WTC11 (cell line): ENCODE measurements around the gene ITPR1. TPM values are rescaled to one million over a fixed set of nuclear protein-coding genes. Genes with fewer than 3 reads are reported as not detected.
A peak's percentile ranks its signal among the peaks of the same experiment; 100 is the strongest.

Experiments
- ATAC-seq: fragments of 200-7000 bp; cut with Tn5 transposase; 2 replicates; pipeline ENCODE4 v1.10.0; 2021; ENCODE audit warnings: mild to moderate bottlenecking, moderate library complexity
- CTCF ChIA-PET: fragments of 300-600 bp; sonication (Branson Sonifier 250); formaldehyde crosslinking; loops from one replicate; lab custom pipeline; 2021; ENCODE audit warnings: antibody characterized with exemption; lab: Charles Lee
- POLR2A ChIA-PET: fragments of 350-600 bp; sonication (Branson Sonifier 250); formaldehyde crosslinking; loops from one replicate; lab custom pipeline; 2021; ENCODE audit warnings: antibody characterized with exemption; lab: Charles Lee
- DNase-seq: peaks from one replicate; pipeline ENCODE4 v3.0.0; 2021; ENCODE audit warnings: low spot score
- H3K27ac Mint-ChIP-seq: 2 replicates; pipeline ENCODE4 v1.8.0; 2021; ENCODE audit warnings: mixed read lengths
- H3K27me3 Mint-ChIP-seq: 2 replicates; pipeline ENCODE4 v1.8.0; 2021; ENCODE audit warnings: low read depth, mild to moderate bottlenecking, moderate library complexity, mixed read lengths
- H3K36me3 Mint-ChIP-seq: 2 replicates; pipeline ENCODE4 v1.8.0; 2021; ENCODE audit warnings: mixed read lengths
- H3K4me1 Mint-ChIP-seq: 2 replicates; pipeline ENCODE4 v1.8.0; 2022; ENCODE audit warnings: mixed read lengths
- H3K4me3 Mint-ChIP-seq: 2 replicates; pipeline ENCODE4 v1.8.0; 2021; ENCODE audit warnings: mild to moderate bottlenecking, moderate library complexity, mixed read lengths
- H3K9me3 Mint-ChIP-seq: 2 replicates; pipeline ENCODE4 v1.8.0; 2021; ENCODE audit warnings: mixed read lengths
- ATF1 ChIP-seq: sonication (generic); formaldehyde crosslinking; IDR thresholded peaks from 2 replicates; pipeline ENCODE4 v1.8.1; 2023; ENCODE audit warnings: mild to moderate bottlenecking, moderate library complexity, missing genetic modification reagents
- CREM ChIP-seq: sonication (generic); formaldehyde crosslinking; IDR thresholded peaks from 2 replicates; pipeline ENCODE4 v1.8.1; 2022; ENCODE audit warnings: mild to moderate bottlenecking, missing genetic modification reagents, moderate library complexity
- E2F4 ChIP-seq: sonication (generic); formaldehyde crosslinking; IDR thresholded peaks from 2 replicates; pipeline ENCODE4 v1.8.1; 2022; ENCODE audit warnings: low read depth, mild to moderate bottlenecking, moderate library complexity, missing genetic modification reagents, borderline replicate concordance
- EMX1 ChIP-seq: fragments of 250-450 bp; sonication (Bioruptor Pico); IDR thresholded peaks from 2 replicates; pipeline ENCODE4 v1.8.0; 2021; ENCODE audit warnings: mild to moderate bottlenecking
- ETV6 ChIP-seq: sonication (generic); formaldehyde crosslinking; IDR thresholded peaks from 2 replicates; pipeline ENCODE4 v1.8.1; 2022; ENCODE audit warnings: mild to moderate bottlenecking, missing genetic modification reagents
- GABPB1 ChIP-seq: sonication (generic); formaldehyde crosslinking; IDR thresholded peaks from 2 replicates; pipeline ENCODE4 v1.8.1; 2023; ENCODE audit warnings: mild to moderate bottlenecking, missing genetic modification reagents
- HMGA2 ChIP-seq: fragments of 250-450 bp; sonication (Bioruptor Pico); IDR thresholded peaks from 2 replicates; pipeline ENCODE4 v1.4.0; 2021; ENCODE audit warnings: mild to moderate bottlenecking, moderate library complexity
- KAT7 ChIP-seq: sonication (generic); formaldehyde crosslinking; IDR thresholded peaks from 2 replicates; pipeline ENCODE4 v1.8.1; 2023; ENCODE audit warnings: missing genetic modification reagents, mild to moderate bottlenecking, borderline replicate concordance
- MAX ChIP-seq: sonication (generic); formaldehyde crosslinking; IDR thresholded peaks from 2 replicates; pipeline ENCODE4 v1.8.0; 2022; ENCODE audit warnings: mild to moderate bottlenecking, missing genetic modification reagents
- NFATC4 ChIP-seq: fragments of 250-450 bp; sonication (Bioruptor Pico); IDR thresholded peaks from 2 replicates; pipeline ENCODE4 v1.9.0; 2021; ENCODE audit warnings: mild to moderate bottlenecking
- NFE2L1 ChIP-seq: sonication (generic); formaldehyde crosslinking; IDR thresholded peaks from 2 replicates; pipeline ENCODE4 v1.8.1; 2023; ENCODE audit warnings: missing genetic modification reagents
- NFYB ChIP-seq: sonication (generic); formaldehyde crosslinking; conservative IDR thresholded peaks from 2 replicates; pipeline ENCODE4 v1.8.0; 2022; ENCODE audit warnings: low read depth, missing genetic modification reagents
- NR3C1 ChIP-seq: sonication (generic); formaldehyde crosslinking; conservative IDR thresholded peaks from 2 replicates; pipeline ENCODE4 v1.8.1; 2023; ENCODE audit warnings: low read depth, mild to moderate bottlenecking, missing genetic modification reagents
- SMAD3 ChIP-seq: sonication (generic); formaldehyde crosslinking; IDR thresholded peaks from 2 replicates; pipeline ENCODE4 v1.8.0; 2022; ENCODE audit warnings: missing genetic modification reagents, mild to moderate bottlenecking, borderline replicate concordance
- SOX15 ChIP-seq: fragments of 250-450 bp; sonication (Bioruptor Pico); IDR thresholded peaks from 2 replicates; pipeline ENCODE4 v1.9.0; 2021; ENCODE audit warnings: mild to moderate bottlenecking
- TCF7 ChIP-seq: sonication (generic); formaldehyde crosslinking; IDR thresholded peaks from 2 replicates; pipeline ENCODE4 v1.8.0; 2022; ENCODE audit warnings: mild to moderate bottlenecking, low read depth, missing genetic modification reagents, moderate library complexity
- TP53 ChIP-seq: sonication (generic); formaldehyde crosslinking; IDR thresholded peaks from 2 replicates; pipeline ENCODE4 v1.8.1; 2023; ENCODE audit warnings: mild to moderate bottlenecking, missing genetic modification reagents
- ZNF219 ChIP-seq: sonication (generic); formaldehyde crosslinking; IDR thresholded peaks from 2 replicates; pipeline ENCODE4 v1.8.0; 2023; ENCODE audit warnings: missing genetic modification reagents, mild to moderate bottlenecking, borderline replicate concordance
- ZNF263 ChIP-seq: sonication (generic); formaldehyde crosslinking; IDR thresholded peaks from 2 replicates; pipeline ENCODE4 v1.8.1; 2022; ENCODE audit warnings: low read depth, mild to moderate bottlenecking, moderate library complexity, missing genetic modification reagents
- ZNF317 ChIP-seq: sonication (generic); formaldehyde crosslinking; IDR thresholded peaks from 2 replicates; pipeline ENCODE4 v1.8.1; 2023; ENCODE audit warnings: low read depth, mild to moderate bottlenecking, moderate library complexity, missing genetic modification reagents, borderline replicate concordance
- total RNA-seq: library from RNA; stranded (reverse); gene quantifications from 3 replicates; pipeline ENCODE4 v1.2.3, GENCODE V29; 2021
- TF ChIP-seq, protein P1 (sequence below): sonication (generic); formaldehyde crosslinking; IDR thresholded peaks from 2 replicates; pipeline ENCODE4 v1.8.0; 2022; ENCODE audit warnings: mild to moderate bottlenecking, missing genetic modification reagents
- TF ChIP-seq, protein P2 (sequence below): sonication (generic); formaldehyde crosslinking; IDR thresholded peaks from 2 replicates; pipeline ENCODE4 v1.8.1; 2022; ENCODE audit warnings: mild to moderate bottlenecking, missing genetic modification reagents, moderate library complexity, borderline replicate concordance
- TF ChIP-seq, protein P3 (sequence below): fragments of 250-450 bp; sonication (Bioruptor Pico); IDR thresholded peaks from 2 replicates; pipeline ENCODE4 v1.9.0; 2021; ENCODE audit warnings: moderate library complexity, mild to moderate bottlenecking, inconsistent platforms, borderline replicate concordance
- TF ChIP-seq, protein P4 (sequence below): sonication (generic); formaldehyde crosslinking; IDR thresholded peaks from 2 replicates; pipeline ENCODE4 v1.8.1; 2023; ENCODE audit warnings: mild to moderate bottlenecking, missing genetic modification reagents, borderline replicate concordance
- TF ChIP-seq, protein P5 (sequence below): sonication (generic); formaldehyde crosslinking; IDR thresholded peaks from 2 replicates; pipeline ENCODE4 v1.8.1; 2022; ENCODE audit warnings: missing genetic modification reagents, borderline replicate concordance

Gene ITPR1
- total RNA-seq, 1 experiment from 2014 or later, result 11.8 TPM

GRCh38 chr3:4613366-4613765 is 120.2 kb downstream of the ITPR1 start (continued):
- TF ChIP-seq E2F4 (CRISPR knock-in tag) (no peak), ZNF263 (CRISPR knock-in tag) (no peak), TCF7 (CRISPR knock-in tag) (no peak), NFE2L1 (CRISPR knock-in tag) (no peak), SOX15 (CRISPR knock-in tag) (no peak), ETV6 (CRISPR knock-in tag) (no peak), NFYB (CRISPR knock-in tag) (no peak), ZNF317 (no peak), KAT7 (CRISPR knock-in tag) (no peak)
- TF ChIP-seq, protein P1, sequence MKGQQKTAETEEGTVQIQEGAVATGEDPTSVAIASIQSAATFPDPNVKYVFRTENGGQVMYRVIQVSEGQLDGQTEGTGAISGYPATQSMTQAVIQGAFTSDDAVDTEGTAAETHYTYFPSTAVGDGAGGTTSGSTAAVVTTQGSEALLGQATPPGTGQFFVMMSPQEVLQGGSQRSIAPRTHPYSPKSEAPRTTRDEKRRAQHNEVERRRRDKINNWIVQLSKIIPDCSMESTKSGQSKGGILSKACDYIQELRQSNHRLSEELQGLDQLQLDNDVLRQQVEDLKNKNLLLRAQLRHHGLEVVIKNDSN (CRISPR knock-in tag), result no peak
- TF ChIP-seq, protein P2, sequence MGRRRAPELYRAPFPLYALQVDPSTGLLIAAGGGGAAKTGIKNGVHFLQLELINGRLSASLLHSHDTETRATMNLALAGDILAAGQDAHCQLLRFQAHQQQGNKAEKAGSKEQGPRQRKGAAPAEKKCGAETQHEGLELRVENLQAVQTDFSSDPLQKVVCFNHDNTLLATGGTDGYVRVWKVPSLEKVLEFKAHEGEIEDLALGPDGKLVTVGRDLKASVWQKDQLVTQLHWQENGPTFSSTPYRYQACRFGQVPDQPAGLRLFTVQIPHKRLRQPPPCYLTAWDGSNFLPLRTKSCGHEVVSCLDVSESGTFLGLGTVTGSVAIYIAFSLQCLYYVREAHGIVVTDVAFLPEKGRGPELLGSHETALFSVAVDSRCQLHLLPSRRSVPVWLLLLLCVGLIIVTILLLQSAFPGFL (CRISPR knock-in tag), result no peak

GRCh38 chr3:4614070-4614469 is 120.9 kb downstream of the ITPR1 start:
- ChIA-PET CTCF (interaction anchor here (0.9 kb wide), 1 partner anchor 9 kb away, joined by 3 read pairs; no protein-coding TSS in a partner anchor), POLR2A (no interaction called here)
- H3K9me3 Mint-ChIP-seq, result 0 out of 2 replicates have a peak, but pooled peaks cover 4% of the 10 kb centered on the region
- DNase-seq, result no peak
- no peaks in the 10 kb centered on the region for H3K27me3 Mint-ChIP-seq
- 0 out of 2 replicates have a peak, but pooled peaks cover 2% of the 10 kb centered on the region for H3K4me1 Mint-ChIP-seq
- H3K4me3 Mint-ChIP-seq, result no peak overlapping the region
- no peak for ATAC-seq
- TF ChIP-seq GABPB1, result 0 out of 2 replicates have a peak, but pooled peaks have one; percentile 24
- no peak for TF ChIP-seq SMAD3 (CRISPR knock-in tag)
- H3K36me3 Mint-ChIP-seq, result no peaks in the 10 kb centered on the region
- H3K27ac Mint-ChIP-seq, result no peak overlapping the region

DNA sequence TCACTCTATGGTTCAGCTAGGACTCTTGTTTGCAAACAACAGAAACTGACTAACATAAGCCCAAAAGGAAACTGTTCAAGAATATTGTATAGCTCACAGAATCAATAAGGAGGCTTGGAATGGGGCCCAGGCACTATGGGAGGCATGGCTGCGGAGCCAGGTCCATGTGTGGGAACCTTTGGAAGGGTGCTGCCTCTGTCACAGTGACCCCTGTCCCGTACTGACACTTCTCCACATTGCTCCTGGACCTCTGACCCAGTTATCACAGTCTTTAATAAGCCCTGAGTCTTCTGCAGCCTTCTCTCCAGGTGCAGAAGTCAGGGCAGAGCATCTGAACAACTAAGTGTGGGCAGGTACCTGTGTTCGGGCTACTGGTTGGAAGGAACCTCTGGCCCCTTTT is 121.8 kb downstream of the ITPR1 start:
- H3K9me3 Mint-ChIP-seq, result no peaks in the 10 kb centered on the region
- CTCF ChIA-PET, result interaction anchor here (0.7 kb wide), 1 partner anchor 19 kb away, joined by 3 read pairs; no protein-coding TSS in a partner anchor

More for the DNA sequence above, 121.8 kb downstream of the ITPR1 start:
- H3K4me3 Mint-ChIP-seq, result no peak overlapping the region
- H3K27ac Mint-ChIP-seq, result no peak overlapping the region
- ATAC-seq, result no peak
- POLR2A ChIA-PET, result no interaction called here
- no peak for TF ChIP-seq TCF7 (CRISPR knock-in tag)
- no peak for TF ChIP-seq ZNF219 (CRISPR knock-in tag)
- no peak for TF ChIP-seq SOX15 (CRISPR knock-in tag)
- TF ChIP-seq TP53 (CRISPR knock-in tag), result no peak
- TF ChIP-seq, protein P3, sequence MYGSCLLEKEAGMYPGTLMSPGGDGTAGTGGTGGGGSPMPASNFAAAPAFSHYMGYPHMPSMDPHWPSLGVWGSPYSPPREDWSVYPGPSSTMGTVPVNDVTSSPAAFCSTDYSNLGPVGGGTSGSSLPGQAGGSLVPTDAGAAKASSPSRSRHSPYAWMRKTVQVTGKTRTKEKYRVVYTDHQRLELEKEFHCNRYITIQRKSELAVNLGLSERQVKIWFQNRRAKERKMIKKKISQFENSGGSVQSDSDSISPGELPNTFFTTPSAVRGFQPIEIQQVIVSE (CRISPR knock-in tag), result no peak
- no peak for TF ChIP-seq NFATC4
- TF ChIP-seq, protein P4, sequence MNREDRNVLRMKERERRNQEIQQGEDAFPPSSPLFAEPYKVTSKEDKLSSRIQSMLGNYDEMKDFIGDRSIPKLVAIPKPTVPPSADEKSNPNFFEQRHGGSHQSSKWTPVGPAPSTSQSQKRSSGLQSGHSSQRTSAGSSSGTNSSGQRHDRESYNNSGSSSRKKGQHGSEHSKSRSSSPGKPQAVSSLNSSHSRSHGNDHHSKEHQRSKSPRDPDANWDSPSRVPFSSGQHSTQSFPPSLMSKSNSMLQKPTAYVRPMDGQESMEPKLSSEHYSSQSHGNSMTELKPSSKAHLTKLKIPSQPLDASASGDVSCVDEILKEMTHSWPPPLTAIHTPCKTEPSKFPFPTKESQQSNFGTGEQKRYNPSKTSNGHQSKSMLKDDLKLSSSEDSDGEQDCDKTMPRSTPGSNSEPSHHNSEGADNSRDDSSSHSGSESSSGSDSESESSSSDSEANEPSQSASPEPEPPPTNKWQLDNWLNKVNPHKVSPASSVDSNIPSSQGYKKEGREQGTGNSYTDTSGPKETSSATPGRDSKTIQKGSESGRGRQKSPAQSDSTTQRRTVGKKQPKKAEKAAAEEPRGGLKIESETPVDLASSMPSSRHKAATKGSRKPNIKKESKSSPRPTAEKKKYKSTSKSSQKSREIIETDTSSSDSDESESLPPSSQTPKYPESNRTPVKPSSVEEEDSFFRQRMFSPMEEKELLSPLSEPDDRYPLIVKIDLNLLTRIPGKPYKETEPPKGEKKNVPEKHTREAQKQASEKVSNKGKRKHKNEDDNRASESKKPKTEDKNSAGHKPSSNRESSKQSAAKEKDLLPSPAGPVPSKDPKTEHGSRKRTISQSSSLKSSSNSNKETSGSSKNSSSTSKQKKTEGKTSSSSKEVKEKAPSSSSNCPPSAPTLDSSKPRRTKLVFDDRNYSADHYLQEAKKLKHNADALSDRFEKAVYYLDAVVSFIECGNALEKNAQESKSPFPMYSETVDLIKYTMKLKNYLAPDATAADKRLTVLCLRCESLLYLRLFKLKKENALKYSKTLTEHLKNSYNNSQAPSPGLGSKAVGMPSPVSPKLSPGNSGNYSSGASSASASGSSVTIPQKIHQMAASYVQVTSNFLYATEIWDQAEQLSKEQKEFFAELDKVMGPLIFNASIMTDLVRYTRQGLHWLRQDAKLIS (CRISPR knock-in tag), result no peak
- TF ChIP-seq MAX, result no peak
- no peak for TF ChIP-seq CREM (CRISPR knock-in tag)
- TF ChIP-seq EMX1 (CRISPR knock-in tag), result no peak
- no peak for TF ChIP-seq HMGA2 (CRISPR knock-in tag)
- TF ChIP-seq, protein P5, sequence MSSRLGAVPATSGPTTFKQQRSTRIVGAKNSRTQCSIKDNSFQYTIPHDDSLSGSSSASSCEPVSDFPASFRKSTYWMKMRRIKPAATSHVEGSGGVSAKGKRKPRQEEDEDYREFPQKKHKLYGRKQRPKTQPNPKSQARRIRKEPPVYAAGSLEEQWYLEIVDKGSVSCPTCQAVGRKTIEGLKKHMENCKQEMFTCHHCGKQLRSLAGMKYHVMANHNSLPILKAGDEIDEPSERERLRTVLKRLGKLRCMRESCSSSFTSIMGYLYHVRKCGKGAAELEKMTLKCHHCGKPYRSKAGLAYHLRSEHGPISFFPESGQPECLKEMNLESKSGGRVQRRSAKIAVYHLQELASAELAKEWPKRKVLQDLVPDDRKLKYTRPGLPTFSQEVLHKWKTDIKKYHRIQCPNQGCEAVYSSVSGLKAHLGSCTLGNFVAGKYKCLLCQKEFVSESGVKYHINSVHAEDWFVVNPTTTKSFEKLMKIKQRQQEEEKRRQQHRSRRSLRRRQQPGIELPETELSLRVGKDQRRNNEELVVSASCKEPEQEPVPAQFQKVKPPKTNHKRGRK, result no peak
- TF ChIP-seq NR3C1 (CRISPR knock-in tag), result no peak
- TF ChIP-seq ATF1 (CRISPR knock-in tag), result no peak
- TF ChIP-seq, all 79 proteins: peak for 0
- 0 out of 2 replicates have a peak, but pooled peaks cover 2% of the 10 kb centered on the region for H3K4me1 Mint-ChIP-seq
- DNase-seq, result no peak
- H3K27me3 Mint-ChIP-seq, result no peaks in the 10 kb centered on the region
- H3K36me3 Mint-ChIP-seq, result no peaks in the 10 kb centered on the region
